ENCODE data around the gene RERE. TPM values are rescaled to one million over a fixed set of nuclear protein-coding genes. Genes with fewer than 3 reads are reported as not detected.

RERE gene
- total and polyA plus RNA-seq, 2 experiments from 2014 or later: 148 to 170 TPM

DNA sequence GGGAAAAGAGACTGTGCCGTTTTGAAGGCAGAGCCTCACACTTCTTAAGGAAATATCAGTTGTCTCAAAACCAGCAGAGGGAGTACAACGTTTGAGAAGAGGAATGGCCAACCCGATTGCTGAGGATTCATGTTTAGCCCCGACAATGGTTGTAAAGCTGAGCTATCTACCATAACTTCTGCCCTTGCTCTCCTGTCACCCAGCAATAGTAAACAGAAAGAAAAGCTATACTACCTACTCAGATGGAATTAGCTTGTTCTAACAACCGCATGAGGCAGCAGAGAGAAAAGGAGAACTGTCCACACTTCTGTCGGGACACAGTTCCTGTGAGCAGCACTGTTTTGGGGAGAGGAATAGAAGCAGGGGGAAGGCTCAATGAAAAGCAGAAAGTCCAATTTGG, 408.3 kb downstream of the RERE start:
- no peak overlapping the region; the same call in 2 of the 3 replicates for H3K4me3 Mint-ChIP-seq
- 0 out of 2 replicates have a peak overlapping the region, but pooled peaks have one; percentile 19 for H3K4me3 ChIP-seq
- H3K4me1 ChIP-seq (ENCODE audit: insufficient read depth): peaks cover 80% of the 10 kb centered on the region
- H3K4me2 ChIP-seq: peak overlapping the region; percentile 55; the same call in 1 of the 2 replicates
- DNase-seq (ENCODE audit: low spot score): peak; percentile 63
- peaks cover 11% of the 10 kb centered on the region for H3K27me3 Mint-ChIP-seq (ENCODE audit: insufficient read depth, low read depth, poor library complexity)
- peaks cover 65% of the 10 kb centered on the region for H3K4me1 Mint-ChIP-seq
- H3K9me3 Mint-ChIP-seq: no peaks in the 10 kb centered on the region
- peak; percentile 84 for ATAC-seq
- peak overlapping the region; percentile 86 for H3K27ac Mint-ChIP-seq
- TF ChIP-seq, protein P1, sequence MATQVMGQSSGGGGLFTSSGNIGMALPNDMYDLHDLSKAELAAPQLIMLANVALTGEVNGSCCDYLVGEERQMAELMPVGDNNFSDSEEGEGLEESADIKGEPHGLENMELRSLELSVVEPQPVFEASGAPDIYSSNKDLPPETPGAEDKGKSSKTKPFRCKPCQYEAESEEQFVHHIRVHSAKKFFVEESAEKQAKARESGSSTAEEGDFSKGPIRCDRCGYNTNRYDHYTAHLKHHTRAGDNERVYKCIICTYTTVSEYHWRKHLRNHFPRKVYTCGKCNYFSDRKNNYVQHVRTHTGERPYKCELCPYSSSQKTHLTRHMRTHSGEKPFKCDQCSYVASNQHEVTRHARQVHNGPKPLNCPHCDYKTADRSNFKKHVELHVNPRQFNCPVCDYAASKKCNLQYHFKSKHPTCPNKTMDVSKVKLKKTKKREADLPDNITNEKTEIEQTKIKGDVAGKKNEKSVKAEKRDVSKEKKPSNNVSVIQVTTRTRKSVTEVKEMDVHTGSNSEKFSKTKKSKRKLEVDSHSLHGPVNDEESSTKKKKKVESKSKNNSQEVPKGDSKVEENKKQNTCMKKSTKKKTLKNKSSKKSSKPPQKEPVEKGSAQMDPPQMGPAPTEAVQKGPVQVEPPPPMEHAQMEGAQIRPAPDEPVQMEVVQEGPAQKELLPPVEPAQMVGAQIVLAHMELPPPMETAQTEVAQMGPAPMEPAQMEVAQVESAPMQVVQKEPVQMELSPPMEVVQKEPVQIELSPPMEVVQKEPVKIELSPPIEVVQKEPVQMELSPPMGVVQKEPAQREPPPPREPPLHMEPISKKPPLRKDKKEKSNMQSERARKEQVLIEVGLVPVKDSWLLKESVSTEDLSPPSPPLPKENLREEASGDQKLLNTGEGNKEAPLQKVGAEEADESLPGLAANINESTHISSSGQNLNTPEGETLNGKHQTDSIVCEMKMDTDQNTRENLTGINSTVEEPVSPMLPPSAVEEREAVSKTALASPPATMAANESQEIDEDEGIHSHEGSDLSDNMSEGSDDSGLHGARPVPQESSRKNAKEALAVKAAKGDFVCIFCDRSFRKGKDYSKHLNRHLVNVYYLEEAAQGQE (IDR thresholded peaks at IDR 0.05; ENCODE audit: unreplicated experiment): no peak
- TF ChIP-seq, protein P2, sequence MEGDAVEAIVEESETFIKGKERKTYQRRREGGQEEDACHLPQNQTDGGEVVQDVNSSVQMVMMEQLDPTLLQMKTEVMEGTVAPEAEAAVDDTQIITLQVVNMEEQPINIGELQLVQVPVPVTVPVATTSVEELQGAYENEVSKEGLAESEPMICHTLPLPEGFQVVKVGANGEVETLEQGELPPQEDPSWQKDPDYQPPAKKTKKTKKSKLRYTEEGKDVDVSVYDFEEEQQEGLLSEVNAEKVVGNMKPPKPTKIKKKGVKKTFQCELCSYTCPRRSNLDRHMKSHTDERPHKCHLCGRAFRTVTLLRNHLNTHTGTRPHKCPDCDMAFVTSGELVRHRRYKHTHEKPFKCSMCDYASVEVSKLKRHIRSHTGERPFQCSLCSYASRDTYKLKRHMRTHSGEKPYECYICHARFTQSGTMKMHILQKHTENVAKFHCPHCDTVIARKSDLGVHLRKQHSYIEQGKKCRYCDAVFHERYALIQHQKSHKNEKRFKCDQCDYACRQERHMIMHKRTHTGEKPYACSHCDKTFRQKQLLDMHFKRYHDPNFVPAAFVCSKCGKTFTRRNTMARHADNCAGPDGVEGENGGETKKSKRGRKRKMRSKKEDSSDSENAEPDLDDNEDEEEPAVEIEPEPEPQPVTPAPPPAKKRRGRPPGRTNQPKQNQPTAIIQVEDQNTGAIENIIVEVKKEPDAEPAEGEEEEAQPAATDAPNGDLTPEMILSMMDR (conservative IDR thresholded peaks at IDR 0.05; ENCODE audit: low read depth in 2 of 2): peak; percentile 24 to 57
- no peaks in the 10 kb centered on the region for H3K9me2 ChIP-seq (ENCODE audit: insufficient read depth)
- no peaks in the 10 kb centered on the region for H3K27me3 ChIP-seq (ENCODE audit: insufficient read depth)
- H3K36me3 Mint-ChIP-seq (ENCODE audit: low read depth): peaks cover 30% of the 10 kb centered on the region; the same call in 2 of the 3 replicates
- peak overlapping the region; percentile 81 for H3K27ac ChIP-seq (ENCODE audit: low read depth)
- H3F3A ChIP-seq (replicated peaks; ENCODE audit: low read depth): no peaks in the 10 kb centered on the region
- H4K20me1 ChIP-seq (replicated peaks; ENCODE audit: insufficient read depth): peaks cover 16% of the 10 kb centered on the region
- peaks cover 95% of the 10 kb centered on the region for H3K79me2 ChIP-seq (replicated peaks; ENCODE audit: insufficient read depth)
- no peaks in the 10 kb centered on the region for H3K36me3 ChIP-seq (ENCODE audit: insufficient read depth)
- no peak overlapping the region for H2AFZ ChIP-seq

DNA sequence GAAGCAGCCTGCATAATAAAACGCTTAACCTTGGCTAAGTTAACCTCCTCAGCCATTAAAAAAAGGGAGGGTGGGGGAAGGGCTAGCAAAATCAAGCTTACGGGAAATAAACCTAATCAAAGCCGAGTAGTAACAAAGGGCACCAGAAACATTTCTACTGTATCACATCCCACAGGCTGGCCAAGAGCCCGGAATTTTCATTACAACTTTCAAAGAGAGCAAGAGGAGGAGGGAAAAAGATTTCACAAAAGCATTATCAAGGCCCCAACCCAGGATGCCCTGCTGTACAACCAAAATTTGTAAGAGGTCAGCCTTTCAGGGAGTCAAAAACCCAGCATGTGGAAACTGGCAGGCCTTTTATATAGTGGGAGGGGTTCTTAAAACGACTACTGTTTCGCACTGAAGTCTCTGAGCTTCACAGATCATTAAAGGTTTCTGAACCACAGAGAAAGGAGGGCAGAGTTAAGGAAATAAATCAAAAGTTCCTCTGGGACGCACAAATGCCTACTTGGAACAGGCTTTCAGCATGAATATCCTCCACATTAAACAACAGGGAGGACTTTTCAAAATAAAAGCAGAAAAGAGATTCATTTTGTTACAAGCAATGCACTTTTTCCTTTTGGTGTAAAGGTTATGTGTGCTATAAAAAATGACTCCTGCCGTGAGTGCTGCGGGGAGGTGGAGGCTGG, 409.1 kb downstream of the RERE start:
- no peaks in the 10 kb centered on the region for H3K9me3 Mint-ChIP-seq
- TF ChIP-seq ZNF114 (CRISPR knock-in tag; IDR thresholded peaks at IDR 0.05) (no peak), EZH2phosphoT487 (IDR thresholded peaks at IDR 0.05; ENCODE audit: unreplicated experiment) (no peak)
- H3K4me2 ChIP-seq: peak overlapping the region; percentile 55

More for the DNA sequence above, 409.1 kb downstream of the RERE start:
- Mint-ChIP-seq H3K4me1 (peaks cover 65% of the 10 kb centered on the region), H3K4me3 (peak overlapping the region; percentile 3; the same call in 1 of the 3 replicates), H3K36me3 (ENCODE audit: low read depth) (peaks cover 28% of the 10 kb centered on the region; the same call in 2 of the 3 replicates), H3K27me3 (ENCODE audit: insufficient read depth, low read depth, poor library complexity) (peaks cover 11% of the 10 kb centered on the region), H3K27ac (peak overlapping the region; percentile 86)
- H3K9me2 ChIP-seq (ENCODE audit: insufficient read depth): no peaks in the 10 kb centered on the region
- ATAC-seq (peak; percentile 12), DNase-seq (ENCODE audit: low spot score) (peak; percentile 53)
- no peak overlapping the region for H2AFZ ChIP-seq
- H3K36me3 ChIP-seq (ENCODE audit: insufficient read depth): no peaks in the 10 kb centered on the region
- H3K27me3 ChIP-seq (ENCODE audit: insufficient read depth): no peaks in the 10 kb centered on the region
- H3K27ac ChIP-seq (ENCODE audit: low read depth): peak overlapping the region; percentile 81
- H4K20me1 ChIP-seq (replicated peaks; ENCODE audit: insufficient read depth): peaks cover 16% of the 10 kb centered on the region
- H3K79me2 ChIP-seq (replicated peaks; ENCODE audit: insufficient read depth): peaks cover 95% of the 10 kb centered on the region
- H3K4me3 ChIP-seq: peak overlapping the region; percentile 19; the same call in 1 of the 2 replicates
- H3K4me1 ChIP-seq (ENCODE audit: insufficient read depth): peaks cover 80% of the 10 kb centered on the region
- H3F3A ChIP-seq (replicated peaks; ENCODE audit: low read depth): no peaks in the 10 kb centered on the region
